HEK293T (cell line): ENCODE measurements around the gene AFAP1L2.

Experiments used
- CTCF ChIA-PET: fragments of 350-600 bp; formaldehyde crosslinking; extraction: SDS; loops from one replicate; lab custom pipeline; 2021; ENCODE audit warnings: antibody characterized with exemption, inconsistent platforms; lab: Yijun Ruan, JAX
- POLR2A ChIA-PET: fragments of 350-600 bp; formaldehyde crosslinking; extraction: SDS; loops from one replicate; lab custom pipeline; 2020; ENCODE audit warnings: antibody characterized with exemption, inconsistent platforms; lab: Yijun Ruan, JAX
- DNase-seq: peaks from one replicate; pipeline ENCODE4 v3.0.0; 2012; ENCODE audit warnings: mixed read lengths; ENCODE audit errors: extremely low spot score
- ARNT ChIP-seq: fragments of 450-650 bp; IDR thresholded peaks from 2 replicates; pipeline ENCODE4 v1.6.1; 2017; ENCODE audit warnings: mild to moderate bottlenecking
- BHLHE40 ChIP-seq: fragments of 450-650 bp; IDR thresholded peaks from 2 replicates; pipeline ENCODE4 v1.6.1; 2016; ENCODE audit warnings: mild to moderate bottlenecking, moderate library complexity, borderline replicate concordance
- CTBP1 ChIP-seq: fragments of 450-650 bp; IDR thresholded peaks from 2 replicates; pipeline ENCODE4 v1.6.1; 2016; ENCODE audit warnings: borderline replicate concordance
- ELF4 ChIP-seq: fragments of 450-650 bp; IDR thresholded peaks from 2 replicates; pipeline ENCODE4 v1.6.1; 2017; ENCODE audit warnings: antibody characterized with exemption
- FOXA1 ChIP-seq: fragments of 450-650 bp; IDR thresholded peaks from 2 replicates; pipeline ENCODE4 v1.6.1; 2016; ENCODE audit warnings: mild to moderate bottlenecking
- FOXK2 ChIP-seq: fragments of 450-650 bp; IDR thresholded peaks from 2 replicates; pipeline ENCODE4 v1.6.1; 2016; ENCODE audit warnings: mild to moderate bottlenecking
- FOXM1 ChIP-seq: fragments of 450-650 bp; IDR thresholded peaks from 2 replicates; pipeline ENCODE4 v1.6.1; 2017; ENCODE audit warnings: mild to moderate bottlenecking, borderline replicate concordance
- HDGF ChIP-seq: fragments of 450-650 bp; IDR thresholded peaks from 2 replicates; pipeline ENCODE4 v1.6.1; 2017; ENCODE audit warnings: antibody characterized with exemption, borderline replicate concordance
- L3MBTL2 ChIP-seq: fragments of 450-650 bp; conservative IDR thresholded peaks from 2 replicates; pipeline ENCODE4 v1.6.1; 2016; ENCODE audit warnings: mild to moderate bottlenecking
- LEF1 ChIP-seq: fragments of 450-650 bp; IDR thresholded peaks from 2 replicates; pipeline ENCODE4 v1.6.1; 2017; ENCODE audit warnings: mild to moderate bottlenecking, borderline replicate concordance
- NFRKB ChIP-seq: fragments of 450-650 bp; IDR thresholded peaks from 2 replicates; pipeline ENCODE4 v1.6.1; 2016; ENCODE audit warnings: mild to moderate bottlenecking, moderate library complexity
- SP1 ChIP-seq: fragments of 450-650 bp; IDR thresholded peaks from 2 replicates; pipeline ENCODE4 v1.6.1; 2017
- SUZ12 ChIP-seq: fragments of 450-650 bp; IDR thresholded peaks from 2 replicates; pipeline ENCODE4 v1.6.1; 2016; ENCODE audit warnings: mild to moderate bottlenecking
- TARDBP ChIP-seq: fragments of 450-650 bp; IDR thresholded peaks from 2 replicates; pipeline ENCODE4 v1.6.1; 2016
- ZNF384 ChIP-seq: fragments of 450-650 bp; IDR thresholded peaks from 2 replicates; pipeline ENCODE4 v1.6.1; 2016
- TF ChIP-seq, protein P1 (sequence below): fragments of 450-650 bp; IDR thresholded peaks from 2 replicates; pipeline ENCODE4 v1.6.1; 2016

Gene AFAP1L2

GRCh38 chr10:114283535-114284234 is 120.6 kb downstream of the AFAP1L2 start:
- ChIA-PET CTCF (no interaction called here), POLR2A (no interaction called here)
- no peak for DNase-seq
- TF ChIP-seq ARNT (no peak), CTBP1 (no peak), SUZ12 (no peak), HDGF (no peak), FOXA1 (no peak), ELF4 (no peak), SP1 (no peak), FOXK2 (no peak), NFRKB (no peak), LEF1 (no peak), TARDBP (no peak)
- TF ChIP-seq, protein P1, sequence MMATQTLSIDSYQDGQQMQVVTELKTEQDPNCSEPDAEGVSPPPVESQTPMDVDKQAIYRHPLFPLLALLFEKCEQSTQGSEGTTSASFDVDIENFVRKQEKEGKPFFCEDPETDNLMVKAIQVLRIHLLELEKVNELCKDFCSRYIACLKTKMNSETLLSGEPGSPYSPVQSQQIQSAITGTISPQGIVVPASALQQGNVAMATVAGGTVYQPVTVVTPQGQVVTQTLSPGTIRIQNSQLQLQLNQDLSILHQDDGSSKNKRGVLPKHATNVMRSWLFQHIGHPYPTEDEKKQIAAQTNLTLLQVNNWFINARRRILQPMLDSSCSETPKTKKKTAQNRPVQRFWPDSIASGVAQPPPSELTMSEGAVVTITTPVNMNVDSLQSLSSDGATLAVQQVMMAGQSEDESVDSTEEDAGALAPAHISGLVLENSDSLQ: no peak

DNA sequence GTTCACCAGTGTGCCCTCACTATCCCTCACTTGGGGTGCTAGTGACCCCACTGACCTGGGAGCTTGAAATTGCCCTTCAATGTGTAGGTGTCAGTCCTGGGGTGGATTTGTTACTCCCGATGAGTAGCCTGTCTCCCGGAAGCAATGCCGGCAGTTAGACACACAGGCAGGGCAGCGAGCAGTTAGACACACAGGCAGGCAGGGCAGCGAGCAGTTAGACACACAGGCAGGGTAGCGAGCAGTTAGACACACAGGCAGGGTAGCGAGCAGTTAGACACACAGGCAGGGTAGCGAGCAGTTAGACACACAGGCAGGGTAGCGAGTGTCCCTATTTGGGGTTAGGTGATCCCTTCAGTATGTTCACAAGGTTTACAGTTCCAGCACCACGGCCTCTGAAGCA is 121.2 kb downstream of the AFAP1L2 start:
- CTCF ChIA-PET: no interaction called here
- DNase-seq: no peak
- no peak for TF ChIP-seq LEF1
- no peak for TF ChIP-seq FOXA1
- POLR2A ChIA-PET: no interaction called here

DNA sequence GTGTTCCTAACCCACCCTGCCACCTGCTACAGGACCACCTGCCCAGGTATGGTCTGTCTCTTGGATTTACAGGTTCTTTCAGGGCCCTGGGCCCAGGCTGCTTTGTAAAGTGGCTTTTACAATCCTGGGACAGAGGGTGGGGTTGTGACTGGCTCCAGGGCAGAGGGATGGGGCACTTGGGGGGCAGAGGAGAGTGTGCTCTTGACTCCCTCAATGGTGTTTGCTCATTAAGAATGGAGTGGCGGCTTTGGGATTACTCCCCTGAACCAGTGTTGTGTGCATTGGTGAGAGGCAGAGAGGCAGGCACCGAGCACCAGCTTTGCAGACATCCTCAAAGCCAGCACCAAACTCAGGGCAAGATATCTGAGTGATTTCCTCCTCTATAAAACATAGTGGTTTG is 121.8 kb downstream of the AFAP1L2 start:
- TF ChIP-seq HDGF (no peak), BHLHE40 (no peak), FOXK2 (no peak), ELF4 (no peak), FOXA1 (no peak), NFRKB (no peak), TARDBP (no peak), ARNT (no peak), SUZ12 (no peak), ZNF384 (no peak), L3MBTL2 (no peak)
- TF ChIP-seq, protein P1: no peak
- DNase-seq: no peak
- ChIA-PET POLR2A (no interaction called here), CTCF (interaction anchor here (0.7 kb wide), 1 partner anchor 21 kb away, joined by 4 read pairs; no protein-coding TSS in a partner anchor)

- ChIA-PET CTCF (interaction anchor here (0.6 to 1.0 kb wide), 2 partner anchors 9 to 25 kb away, joined by 4 to 6 read pairs; no protein-coding TSS in a partner anchor), POLR2A (no interaction called here)
Observed at GRCh38 chr10:114281461-114281860, 122.8 kb downstream of the AFAP1L2 start.

DNA sequence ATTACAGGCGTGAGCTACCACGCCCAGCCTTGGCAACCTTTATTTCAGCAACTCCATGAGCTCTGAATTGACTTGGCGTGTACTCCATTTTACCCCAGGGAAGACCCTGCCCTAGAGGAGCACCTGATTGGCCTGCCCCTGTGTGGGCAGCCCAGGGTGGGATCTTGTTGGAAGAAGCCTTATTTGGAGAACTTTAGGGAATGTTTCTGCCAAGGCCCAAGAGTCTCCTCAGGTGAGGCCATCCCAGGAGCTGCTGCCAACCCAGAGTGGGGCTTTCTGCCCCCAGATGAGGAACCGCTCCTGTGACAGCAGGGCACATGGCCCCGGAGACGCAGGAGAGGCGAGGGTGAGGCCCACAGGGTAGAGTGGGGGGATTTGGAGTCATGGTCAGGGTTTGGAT is 123.3 kb downstream of the AFAP1L2 start:
- ChIA-PET POLR2A (no interaction called here), CTCF (interaction anchor here (0.6 to 1.3 kb wide), 3 partner anchors 9 to 25 kb away, joined by 3 to 6 read pairs (median 4); no protein-coding TSS in a partner anchor)
- no peak for DNase-seq
- TF ChIP-seq ELF4: no peak

More at GRCh38 chr10:114281461-114281860, 122.8 kb downstream of the AFAP1L2 start:
- no peak for DNase-seq
- TF ChIP-seq FOXA1 (no peak), HDGF (no peak), FOXM1 (no peak), ARNT (no peak), SP1 (no peak), NFRKB (no peak), ZNF384 (no peak), SUZ12 (no peak)

- ChIA-PET CTCF (interaction anchor here (1.0 to 1.3 kb wide), 2 partner anchors 9 to 10 kb away, joined by 3 to 4 read pairs; no protein-coding TSS in a partner anchor), POLR2A (no interaction called here)
- DNase-seq: no peak
- TF ChIP-seq FOXA1 (no peak), ZNF384 (no peak), FOXK2 (no peak), LEF1 (no peak), SUZ12 (no peak)
Observed at GRCh38 chr10:114279901-114280644, 124.2 kb downstream of the AFAP1L2 start.

- TF ChIP-seq FOXK2: no peak
- TF ChIP-seq SUZ12: no peak
- CTCF ChIA-PET: no interaction called here
Observed at GRCh38 chr10:114279289-114279688, 125.0 kb downstream of the AFAP1L2 start.

GRCh38 chr10:114278884-114279191 is 125.5 kb downstream of the AFAP1L2 start:
- ChIA-PET CTCF (no interaction called here), POLR2A (interaction anchor here (0.6 kb wide), 1 partner anchor 153 kb away, joined by 3 read pairs; no protein-coding TSS in a partner anchor)

More at GRCh38 chr10:114279289-114279688, 125.0 kb downstream of the AFAP1L2 start:
- DNase-seq: no peak
- POLR2A ChIA-PET: interaction anchor here (0.6 kb wide), 1 partner anchor 154 kb away, joined by 3 read pairs; no protein-coding TSS in a partner anchor

More at GRCh38 chr10:114278884-114279191, 125.5 kb downstream of the AFAP1L2 start:
- DNase-seq: no peak
- no peak for TF ChIP-seq HDGF
